ENCODE measurements around the gene GDI1.
A peak's percentile ranks its signal among the peaks of the same experiment; 100 is the strongest.
"Not testable (repeated sequence)": the region's sequence is repeated elsewhere in the genome, so short reads cannot be mapped to it uniquely, and the experiment has no call there.

GDI1 gene

GRCh38 chrX:154436983-154437752 lies at the start of gene GDI1:
GDI1 (plus strand) TSS chrX:154437154; CDS start chrX:154437255, 101 bp downstream.
- DNase-seq = peak in 26 of 56 donors; percentile 1 to 65 (median 30)

GRCh38 chrX:154388094-154388493 lies 48.9 kb upstream of the GDI1 start:
- not testable (repeated sequence) for DNase-seq

GRCh38 chrX:154388649-154389048 lies 48.3 kb upstream of the GDI1 start:
- not testable (repeated sequence) for DNase-seq

GRCh38 chrX:154389812-154390747 lies 46.9 kb upstream of the GDI1 start:
- DNase-seq = not testable (repeated sequence)

GRCh38 chrX:154396363-154396762 lies 40.6 kb upstream of the GDI1 start:
- not testable (repeated sequence) for DNase-seq

GRCh38 chrX:154396973-154397887 lies 39.7 kb upstream of the GDI1 start:
- DNase-seq = peak in 37 of 56 donors; percentile 19 to 77 (median 55)

GRCh38 chrX:154397888-154398667 lies 38.9 kb upstream of the GDI1 start, which contains the start of gene RPL10:
RPL10 (plus strand) TSS chrX:154398377; CDS start chrX:154398520, 143 bp downstream.
- peak; percentile 14 to 95 (median 89) for DNase-seq

GRCh38 chrX:154398668-154399526 lies 38.1 kb upstream of the GDI1 start:
- DNase-seq = peak in 51 of 56 donors; percentile 4 to 87 (median 53)

- no peak for DNase-seq
Observed at GRCh38 chrX:154399527-154400368, 37.2 kb upstream of the GDI1 start.

GRCh38 chrX:154400369-154400817 lies 36.6 kb upstream of the GDI1 start:
- not testable (repeated sequence) for DNase-seq

GRCh38 chrX:154401045-154401799 lies 35.7 kb upstream of the GDI1 start:
- no peak for DNase-seq

- DNase-seq = no peak
Observed at GRCh38 chrX:154401918-154402621, 34.9 kb upstream of the GDI1 start.

GRCh38 chrX:154402622-154403127 lies 34.3 kb upstream of the GDI1 start:
- DNase-seq = no peak

- DNase-seq = no peak
Observed at GRCh38 chrX:154403192-154403591, 33.8 kb upstream of the GDI1 start.

- no peak for DNase-seq
Observed at GRCh38 chrX:154403858-154404257, 33.1 kb upstream of the GDI1 start.

GRCh38 chrX:154404625-154405192 lies 32.2 kb upstream of the GDI1 start:
- DNase-seq = no peak

Data from nucleus accumbens (tissue), 56 donors.